Bronchial smooth muscle cell (primary cell): ENCODE data around the gene TMEM45A. TPM values are rescaled to one million over a fixed set of nuclear protein-coding genes. Genes with fewer than 3 reads are reported as not detected.

Source experiments
- total RNA-seq: library from RNA; depleted of rRNA; stranded (reverse); fragments of >200 nt; gene quantifications from 2 replicates; pipeline ENCODE4 v1.2.1, GENCODE V29; 2014

TMEM45A gene
- 13.7 and 25.4 TPM in 2 replicates for total RNA-seq

GRCh38 chr3:100492059-100493006 lies at the start of gene TMEM45A:
Gene TMEM45A, plus strand, starts transcription at chr3:100492619. Its CDS starts 62,593 bp downstream, at chr3:100555212.

DNA sequence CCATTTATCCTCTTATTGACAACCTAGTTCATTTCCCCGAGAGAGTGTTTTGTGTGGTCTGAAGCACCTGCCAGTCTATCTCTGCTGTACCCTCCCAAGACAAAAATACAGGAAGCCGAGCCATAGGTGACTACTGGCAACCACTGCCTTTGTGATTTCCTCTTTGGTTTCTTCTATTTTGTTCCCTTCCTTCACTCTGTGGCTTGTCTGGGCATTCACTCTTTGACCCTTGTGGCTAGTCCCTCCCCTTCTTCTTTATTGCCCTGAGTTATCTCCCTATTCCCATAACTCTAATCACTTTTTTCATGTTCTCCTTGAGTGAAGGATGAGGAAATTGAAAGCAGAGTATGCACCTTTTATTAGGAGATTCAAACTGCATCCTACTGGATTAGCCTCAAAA lies 116.9 kb downstream of the TMEM45A start, which contains the start of gene ADGRG7:
Gene ADGRG7 (plus strand): TSS at position 297 of the 400 bp plus-strand sequence. CDS start 256 bp downstream, outside the sequence.

Other genes starting within 250 kb of the TMEM45A start
- gene TBC1D23, start 231.6 kb upstream of the TMEM45A start, total RNA-seq: 50.2 and 62.3 TPM in 2 replicates
- 5.2 and 9.9 TPM in 2 replicates for gene NIT2, start 157.9 kb upstream of the TMEM45A start, total RNA-seq
- gene TOMM70, start 91.5 kb upstream of the TMEM45A start, total RNA-seq: 29.9 and 44.9 TPM in 2 replicates
- 3.9 and 4.6 TPM in 2 replicates for gene LNP1, start 91.1 kb upstream of the TMEM45A start, total RNA-seq
- gene ADGRG7, start 117.0 kb downstream of the TMEM45A start, total RNA-seq: not detected in 2 replicates
- gene TFG, start 216.9 kb downstream of the TMEM45A start, total RNA-seq: 34.1 and 51.4 TPM in 2 replicates